ENCODE measurements around the gene MSANTD3. TPM values are rescaled to one million over a fixed set of nuclear protein-coding genes. Genes with fewer than 3 reads are reported as not detected.

The MSANTD3 gene
- total RNA-seq, 1 experiment from 2014 or later: 30.2 TPM

- no peak for TF ChIP-seq MAX (CRISPR knock-in tag; IDR thresholded peaks at IDR 0.05)
- no peak for TF ChIP-seq TP53 (CRISPR knock-in tag; IDR thresholded peaks at IDR 0.05)
- TF ChIP-seq ZNF396 (CRISPR knock-in tag; IDR thresholded peaks at IDR 0.05; ENCODE audit: borderline replicate concordance): no peak
- no peak for TF ChIP-seq TEAD1 (CRISPR knock-in tag; IDR thresholded peaks at IDR 0.05)
Observed at GRCh38 chr9:100499460-100499859, 72.5 kb downstream of the MSANTD3 start (continued).

DNA sequence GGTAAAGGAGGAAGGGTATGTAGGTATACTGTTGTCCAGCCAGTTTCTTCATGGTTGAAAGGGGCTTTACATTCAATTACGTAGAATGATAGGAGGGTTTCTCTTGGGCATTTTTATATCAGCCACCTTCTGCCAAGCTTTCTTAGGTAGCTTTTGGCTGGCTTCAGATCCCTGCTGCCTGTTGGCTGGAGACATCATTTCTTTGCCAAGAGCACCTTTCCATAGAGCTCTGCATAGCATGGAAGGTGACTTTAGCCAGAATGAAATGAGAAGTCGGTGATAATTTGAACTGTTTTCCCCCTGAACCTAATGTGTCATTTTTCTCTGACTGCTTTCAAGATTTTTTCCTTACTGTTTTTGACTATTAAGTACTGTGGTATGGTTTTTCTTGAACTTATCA, 72.9 kb downstream of the MSANTD3 start:
- no peaks in the 10 kb centered on the region for H3K27me3 Mint-ChIP-seq (ENCODE audit: low read depth)
- TF ChIP-seq, protein P1, sequence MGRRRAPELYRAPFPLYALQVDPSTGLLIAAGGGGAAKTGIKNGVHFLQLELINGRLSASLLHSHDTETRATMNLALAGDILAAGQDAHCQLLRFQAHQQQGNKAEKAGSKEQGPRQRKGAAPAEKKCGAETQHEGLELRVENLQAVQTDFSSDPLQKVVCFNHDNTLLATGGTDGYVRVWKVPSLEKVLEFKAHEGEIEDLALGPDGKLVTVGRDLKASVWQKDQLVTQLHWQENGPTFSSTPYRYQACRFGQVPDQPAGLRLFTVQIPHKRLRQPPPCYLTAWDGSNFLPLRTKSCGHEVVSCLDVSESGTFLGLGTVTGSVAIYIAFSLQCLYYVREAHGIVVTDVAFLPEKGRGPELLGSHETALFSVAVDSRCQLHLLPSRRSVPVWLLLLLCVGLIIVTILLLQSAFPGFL (CRISPR knock-in tag; IDR thresholded peaks at IDR 0.05; ENCODE audit: borderline replicate concordance): no peak
- TF ChIP-seq USF1 (CRISPR knock-in tag; IDR thresholded peaks at IDR 0.05) (no peak), IRF2 (CRISPR knock-in tag; IDR thresholded peaks at IDR 0.05; ENCODE audit: borderline replicate concordance, low read depth) (no peak), TEAD1 (CRISPR knock-in tag; IDR thresholded peaks at IDR 0.05) (no peak), NR1H2 (CRISPR knock-in tag; IDR thresholded peaks at IDR 0.05) (no peak), ELF4 (CRISPR knock-in tag; IDR thresholded peaks at IDR 0.05; ENCODE audit: low read depth) (no peak)
- 0 out of 2 replicates have a peak overlapping the region, but pooled peaks have one; percentile 23 for H3K27ac Mint-ChIP-seq
- ATAC-seq (no peak), DNase-seq (ENCODE audit: low spot score) (no peak)
- H3K4me3 Mint-ChIP-seq: no peak overlapping the region
- CTCF ChIA-PET: interaction anchor here (0.9 kb wide), 1 partner anchor 27 kb away, joined by 3 read pairs; the partner anchor contains the start of gene TMEFF1
- H3K4me1 Mint-ChIP-seq: peaks cover 27% of the 10 kb centered on the region
- POLR2A ChIA-PET: no interaction called here
- H3K9me3 Mint-ChIP-seq: no peaks in the 10 kb centered on the region
- H3K36me3 Mint-ChIP-seq: peaks cover 20% of the 10 kb centered on the region

Other genes with a start within 250 kb of the MSANTD3 start
- 47.6 to 64.7 TPM (median 50.5 TPM) in 3 replicates for gene TEX10, start 74.2 kb upstream of the MSANTD3 start, total RNA-seq (2021)
- 62.7 to 66.5 TPM (median 66.2 TPM) in 3 replicates for gene TMEFF1, start 46.0 kb downstream of the MSANTD3 start, total RNA-seq (2021)
- 6.7 to 7.1 TPM (median 6.8 TPM) in 3 replicates for gene CAVIN4, start 150.9 kb downstream of the MSANTD3 start, total RNA-seq (2021)